ENCODE results near the gene TRIM65. TPM values are rescaled to one million over a fixed set of nuclear protein-coding genes. Genes with fewer than 3 reads are reported as not detected.
"Not testable (repeated sequence)": the region's sequence is repeated elsewhere in the genome, so short reads cannot be mapped to it uniquely, and the experiment has no call there.

TRIM65 gene
- total RNA-seq, 6 experiments from 2014 or later = 5.9 to 8.1 (median 7.6) TPM

- WGBS (ENCODE audit: insufficient coverage, low coverage, low lambda C conversion rate, missing lambda C conversion rate) = 80% methylated on average over 1 of the region's 9 CpGs
- H3K27me3 ChIP-seq = no peaks in the 10 kb centered on the region
- no peak overlapping the region for H3K4me3 ChIP-seq
- no peak for TF ChIP-seq POLR2A (IDR thresholded peaks at IDR 0.05)
- no peak for TF ChIP-seq CTCF (IDR thresholded peaks at IDR 0.05)
- H3K9me3 ChIP-seq = no peaks in the 10 kb centered on the region
- no peak for DNase-seq
- intact Hi-C loops (cut with DNase I) = no loop called here
- H3K27ac ChIP-seq = no peak overlapping the region
- H3K36me3 ChIP-seq = no peaks in the 10 kb centered on the region
- peaks cover 0 to under 1% (median 0%) of the 10 kb centered on the region in 4 donors for H3K4me1 ChIP-seq
- ATAC-seq = no peak
Measured at GRCh38 chr17:75861927-75862317, 34.8 kb downstream of the TRIM65 start.

GRCh38 chr17:75859358-75859757, 37.4 kb downstream of the TRIM65 start:
- 82% methylated on average over 10 of the region's 10 CpGs for WGBS (ENCODE audit: insufficient coverage, low coverage, low lambda C conversion rate, missing lambda C conversion rate)
- H3K9me3 ChIP-seq; H3K27me3 ChIP-seq; H3K36me3 ChIP-seq; DNase-seq; ATAC-seq; H3K4me3 ChIP-seq; H3K4me1 ChIP-seq; intact Hi-C loops (cut with DNase I): not testable (repeated sequence)
- peak overlapping the region; percentile 61 to 72 (median 70) for H3K27ac ChIP-seq

- DNase-seq (no peak), ATAC-seq (peak in 2 of 4 donors; percentile 9 to 27)
- H3K27me3 ChIP-seq = no peaks in the 10 kb centered on the region
Measured at GRCh38 chr17:75856062-75856756, 40.5 kb downstream of the TRIM65 start.

GRCh38 chr17:75855310-75856061, 41.3 kb downstream of the TRIM65 start, which contains the start of gene WBP2:
Gene WBP2, minus strand, starts transcription at chr17:75855335. Its CDS starts 38 bp downstream, at chr17:75855297.
- no peaks in the 10 kb centered on the region for H3K9me3 ChIP-seq
- H3K27me3 ChIP-seq = no peaks in the 10 kb centered on the region
- peaks cover 0 to 44% (median 23%) of the 10 kb centered on the region in 4 donors for H3K4me1 ChIP-seq
- peaks cover 0 to 11% (median 6%) of the 10 kb centered on the region in 4 donors for H3K36me3 ChIP-seq
- intact Hi-C loops (cut with DNase I) = no loop called here
- H3K4me3 ChIP-seq = peak within 1 kb of the TSS; percentile 77 to 98 (median 81)
- peak; percentile 96 for TF ChIP-seq POLR2A (IDR thresholded peaks at IDR 0.05)
- TF ChIP-seq CTCF (IDR thresholded peaks at IDR 0.05) = peak in 3 of 4 donors; percentile 33 to 41 (median 37)
- DNase-seq (peak; percentile 97 to 98 (median 97)), ATAC-seq (peak; percentile 82 to 91 (median 89))
- WGBS (ENCODE audit: insufficient coverage, low coverage, low lambda C conversion rate, missing lambda C conversion rate) = under 1% methylated on average over 13 of the region's 58 CpGs
- H3K27ac ChIP-seq = peak within 1 kb of the TSS; percentile 97 to 100 (median 99)

More at GRCh38 chr17:75856062-75856756, 40.5 kb downstream of the TRIM65 start:
- intact Hi-C loops (cut with DNase I) = no loop called here
- TF ChIP-seq POLR2A (IDR thresholded peaks at IDR 0.05) (no peak), CTCF (IDR thresholded peaks at IDR 0.05) (peak in 1 of 4 donors; percentile 41)
- H3K36me3 ChIP-seq = peaks cover 0 to 4% (median 1%) of the 10 kb centered on the region in 4 donors
- peak overlapping the region; percentile 77 to 98 (median 81) for H3K4me3 ChIP-seq
- H3K9me3 ChIP-seq = no peaks in the 10 kb centered on the region
- H3K4me1 ChIP-seq = peaks cover 0 to 37% (median 19%) of the 10 kb centered on the region in 4 donors
- H3K27ac ChIP-seq = peak overlapping the region; percentile 96 to 99 (median 96)
- 3% methylated on average over 13 of the region's 24 CpGs for WGBS (ENCODE audit: insufficient coverage, low coverage, low lambda C conversion rate, missing lambda C conversion rate)

Measured in right lobe of liver (tissue), 6 donors.